OCI-LY7 (cell line): ENCODE measurements around the gene SCN1A. TPM values are rescaled to one million over a fixed set of nuclear protein-coding genes. Genes with fewer than 3 reads are reported as not detected.

ENCODE experiments used
- BruUV-seq: library from RNA; stranded (reverse); fragments of 400-500 nt; replicated peaks from 2 replicates; lab custom pipeline; 2021; lab: Mats Ljungman, UMichigan
- CTCF ChIA-PET: fragments of 300-600 bp; sonication (Branson Sonifier 250); formaldehyde crosslinking; loops from one replicate; lab custom pipeline; 2022; ENCODE audit warnings: antibody characterized with exemption; ENCODE audit not compliant: unreplicated experiment; lab: Charles Lee
- POLR2A ChIA-PET: fragments of 300-600 bp; sonication (Branson Sonifier 250); formaldehyde crosslinking; loops from one replicate; lab custom pipeline; 2022; ENCODE audit warnings: antibody characterized with exemption; lab: Charles Lee
- DNase-seq: peaks from one replicate; pipeline ENCODE4 v3.0.0-alpha.2; 2015; ENCODE audit warnings: low spot score
- H2AFZ ChIP-seq: fragments of 200-600 bp; sonication (generic), shearing (Covaris generic); 2 replicates; pipeline ENCODE4 v1.6.1; 2014; ENCODE audit warnings: mild to moderate bottlenecking, antibody characterized with exemption, low read length, moderate library complexity
- H3K27ac ChIP-seq: fragments of 200-600 bp; sonication (generic); 2 replicates; pipeline ENCODE4 v1.5.1; 2014; ENCODE audit warnings: mixed run types, low read depth, mild to moderate bottlenecking, moderate library complexity, low read length, inconsistent platforms; ENCODE audit not compliant: poor library complexity, severe bottlenecking
- H3K36me3 ChIP-seq: fragments of 200-600 bp; sonication (generic); 2 replicates; pipeline ENCODE4 v1.6.1; 2014; ENCODE audit warnings: mild to moderate bottlenecking, antibody characterized with exemption, low read length, moderate library complexity, mixed read lengths; ENCODE audit not compliant: insufficient read depth
- H3K4me1 ChIP-seq: fragments of 200-600 bp; sonication (generic); 2 replicates; pipeline ENCODE4 v1.5.1; 2014; ENCODE audit warnings: mild to moderate bottlenecking, low read length; ENCODE audit not compliant: insufficient read depth, poor library complexity, severe bottlenecking
- H3K4me2 ChIP-seq: fragments of 200-600 bp; sonication (generic); 2 replicates; pipeline ENCODE4 v1.6.1; 2014; ENCODE audit warnings: mild to moderate bottlenecking, low read length
- H3K4me3 ChIP-seq: fragments of 200-600 bp; sonication (generic); 2 replicates; pipeline ENCODE4 v1.5.1; 2014; ENCODE audit warnings: mild to moderate bottlenecking, low read depth, low read length; ENCODE audit not compliant: poor library complexity, severe bottlenecking
- H3K79me2 ChIP-seq: fragments of 200-600 bp; sonication (generic); 2 replicates; pipeline ENCODE4 v1.6.1; 2016; ENCODE audit warnings: low read depth, mild to moderate bottlenecking, low read length, moderate library complexity, mixed read lengths; ENCODE audit not compliant: insufficient read depth
- H3K9me2 ChIP-seq: fragments of 200-600 bp; sonication (generic); 2 replicates; pipeline ENCODE4 v1.6.1; 2016; ENCODE audit warnings: mild to moderate bottlenecking, low read length, mixed read lengths; ENCODE audit not compliant: insufficient read depth
- H3K9me3 ChIP-seq: fragments of 200-600 bp; sonication (generic); 2 replicates; pipeline ENCODE4 v1.6.1; 2014; ENCODE audit warnings: mild to moderate bottlenecking, mixed run types, low read length, mixed read lengths
- H4K20me1 ChIP-seq: fragments of 200-600 bp; sonication (generic); 2 replicates; pipeline ENCODE4 v1.6.1; 2014; ENCODE audit warnings: mild to moderate bottlenecking, antibody characterized with exemption, low read length, moderate library complexity, mixed read lengths; ENCODE audit not compliant: insufficient read depth
- EZH2phosphoT487 ChIP-seq: fragments of 200-600 bp; sonication (generic); IDR thresholded peaks from 2 replicates; pipeline ENCODE4 v1.6.1; 2018; ENCODE audit warnings: low read depth, borderline replicate concordance, mild to moderate bottlenecking, mixed run types, antibody characterized with exemption, low read length, moderate library complexity, mixed read lengths
- intact Hi-C: fragments of 100-400 bp; cut with micrococcal nuclease; formaldehyde crosslinking; loops from one replicate; pipeline ENCODE4 v1.10.0; 2022; ENCODE audit not compliant: unreplicated experiment
- total RNA-seq, 2 experiments: library from RNA; depleted of rRNA in 1 of 2; stranded (reverse); fragments of >200 nt in 1 of 2; shearing (Covaris generic) in 1 of 2; gene quantifications; 2 replicates each; pipeline ENCODE4 v1.2.3, GENCODE V29; 2014 to 2022
- TF ChIP-seq, protein P1 (sequence below): fragments of 200-600 bp; sonication (generic); conservative IDR thresholded peaks from 2 replicates; pipeline ENCODE4 v1.5.1; 2014; ENCODE audit warnings: mild to moderate bottlenecking, antibody characterized with exemption, low read length, moderate library complexity, mixed read lengths

Gene SCN1A
- total RNA-seq, 2 experiments from 2014 or later = not detected

DNA sequence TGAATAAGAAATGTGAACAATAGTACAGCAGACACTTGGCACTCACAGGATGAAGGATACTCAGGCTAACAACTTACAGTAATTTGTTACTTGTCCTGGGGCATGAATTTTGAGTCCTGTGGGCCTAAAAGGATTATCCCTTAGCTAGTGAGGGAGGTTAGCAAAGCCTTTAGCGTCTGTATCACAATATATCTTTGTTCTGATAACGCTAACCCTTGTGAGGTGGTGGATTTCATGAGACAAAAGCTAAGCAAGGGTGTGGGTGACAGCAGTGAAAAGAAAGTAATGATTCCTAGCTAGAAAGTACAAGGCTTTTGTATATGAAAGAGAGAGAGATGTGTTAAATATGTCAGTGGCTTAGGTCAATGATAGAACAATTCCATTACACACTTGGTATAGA lies 127.4 kb downstream of the SCN1A start:
- H3K9me2 ChIP-seq = no peaks in the 10 kb centered on the region
- no peak overlapping the region for H2AFZ ChIP-seq
- no peak overlapping the region for H3K4me2 ChIP-seq
- no peaks in the 10 kb centered on the region for H3K9me3 ChIP-seq
- H3K27ac ChIP-seq = no peak overlapping the region
- H3K4me3 ChIP-seq = no peak overlapping the region
- intact Hi-C loops = no loop called here
- no peaks in the 10 kb centered on the region for H3K36me3 ChIP-seq
- no peak for DNase-seq
- no peaks in the 10 kb centered on the region for H3K4me1 ChIP-seq
- ChIA-PET POLR2A (interaction anchor here (0.7 kb wide), 1 partner anchor 195 kb away, joined by 3 read pairs; no protein-coding TSS in a partner anchor), CTCF (no interaction called here)
- TF ChIP-seq, protein P1, sequence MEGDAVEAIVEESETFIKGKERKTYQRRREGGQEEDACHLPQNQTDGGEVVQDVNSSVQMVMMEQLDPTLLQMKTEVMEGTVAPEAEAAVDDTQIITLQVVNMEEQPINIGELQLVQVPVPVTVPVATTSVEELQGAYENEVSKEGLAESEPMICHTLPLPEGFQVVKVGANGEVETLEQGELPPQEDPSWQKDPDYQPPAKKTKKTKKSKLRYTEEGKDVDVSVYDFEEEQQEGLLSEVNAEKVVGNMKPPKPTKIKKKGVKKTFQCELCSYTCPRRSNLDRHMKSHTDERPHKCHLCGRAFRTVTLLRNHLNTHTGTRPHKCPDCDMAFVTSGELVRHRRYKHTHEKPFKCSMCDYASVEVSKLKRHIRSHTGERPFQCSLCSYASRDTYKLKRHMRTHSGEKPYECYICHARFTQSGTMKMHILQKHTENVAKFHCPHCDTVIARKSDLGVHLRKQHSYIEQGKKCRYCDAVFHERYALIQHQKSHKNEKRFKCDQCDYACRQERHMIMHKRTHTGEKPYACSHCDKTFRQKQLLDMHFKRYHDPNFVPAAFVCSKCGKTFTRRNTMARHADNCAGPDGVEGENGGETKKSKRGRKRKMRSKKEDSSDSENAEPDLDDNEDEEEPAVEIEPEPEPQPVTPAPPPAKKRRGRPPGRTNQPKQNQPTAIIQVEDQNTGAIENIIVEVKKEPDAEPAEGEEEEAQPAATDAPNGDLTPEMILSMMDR = no peak
- no peak for TF ChIP-seq EZH2phosphoT487
- BruUV-seq = no TSS peak
- no peaks in the 10 kb centered on the region for H3K79me2 ChIP-seq
- H4K20me1 ChIP-seq = no peaks in the 10 kb centered on the region

DNA sequence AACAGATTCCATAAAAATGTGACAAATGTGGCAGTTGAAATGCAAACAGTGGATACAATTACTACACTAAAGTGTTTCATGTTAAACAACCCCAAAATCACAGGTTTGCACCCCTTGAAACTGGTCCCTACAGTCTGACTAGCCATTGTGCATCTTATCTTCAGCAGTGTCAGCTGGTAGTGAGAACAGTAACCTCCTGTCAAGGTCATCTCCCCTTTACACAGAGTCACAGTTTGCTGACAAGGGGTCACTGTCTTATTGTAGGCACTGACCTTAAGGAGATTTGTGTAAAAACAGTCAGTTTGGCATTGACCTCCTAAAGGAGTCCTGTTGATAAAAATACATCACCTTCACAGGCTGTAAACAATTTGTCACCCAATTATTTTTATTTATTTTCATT lies 137.0 kb downstream of the SCN1A start:
- Histone ChIP-seq H3K79me2 (no peaks in the 10 kb centered on the region), H3K9me3 (no peaks in the 10 kb centered on the region), H3K27ac (no peak overlapping the region), H3K9me2 (no peaks in the 10 kb centered on the region), H3K4me1 (no peaks in the 10 kb centered on the region), H3K4me3 (no peak overlapping the region), H3K4me2 (no peak overlapping the region), H4K20me1 (no peaks in the 10 kb centered on the region), H2AFZ (no peak overlapping the region), H3K36me3 (no peaks in the 10 kb centered on the region)
- POLR2A ChIA-PET = no interaction called here
- no peak for TF ChIP-seq EZH2phosphoT487
- TF ChIP-seq, protein P1 = no peak
- no TSS peak for BruUV-seq
- intact Hi-C loops = no loop called here
- DNase-seq = no peak
- CTCF ChIA-PET = no interaction called here

DNA sequence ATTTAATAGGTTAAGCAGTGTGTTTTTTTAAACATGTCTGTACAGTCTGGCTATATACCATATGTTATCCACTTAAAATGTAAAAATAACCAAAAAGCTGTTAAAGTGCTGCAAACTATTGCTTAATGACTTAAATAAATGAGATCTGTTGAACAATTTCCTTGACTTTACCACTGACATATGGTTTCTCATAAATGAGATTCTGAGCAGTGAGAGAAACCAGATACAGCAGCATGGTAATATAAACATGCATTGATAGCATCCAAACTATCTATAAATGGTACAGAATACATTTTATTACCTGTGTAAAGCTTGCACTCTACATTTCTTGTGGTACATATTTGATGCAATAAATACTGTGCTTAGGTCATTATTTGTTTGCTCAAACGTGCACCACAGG lies 138.0 kb downstream of the SCN1A start:
- H4K20me1 ChIP-seq = no peaks in the 10 kb centered on the region
- no peak for TF ChIP-seq EZH2phosphoT487
- TF ChIP-seq, protein P1 = no peak
- H3K36me3 ChIP-seq = no peaks in the 10 kb centered on the region
- H3K4me3 ChIP-seq = no peak overlapping the region
- no peaks in the 10 kb centered on the region for H3K79me2 ChIP-seq
- H3K4me1 ChIP-seq = no peaks in the 10 kb centered on the region
- intact Hi-C loops = no loop called here
- no peak overlapping the region for H3K27ac ChIP-seq
- no peak overlapping the region for H2AFZ ChIP-seq
- BruUV-seq = no TSS peak
- no peak overlapping the region for H3K4me2 ChIP-seq
- no peak for DNase-seq
- no peaks in the 10 kb centered on the region for H3K9me3 ChIP-seq
- ChIA-PET CTCF (no interaction called here), POLR2A (no interaction called here)
- no peaks in the 10 kb centered on the region for H3K9me2 ChIP-seq
